Activated naive CD4-positive, alpha-beta T cell treated with anti-CD3 and anti-CD28 coated beads, Interleukin-2, amount 10 ng/mL, durations not matched to agents 7 days and 5 days (primary cell): Measurements from ENCODE around the gene HSD17B3.

ENCODE experiments used
- CTCF ChIA-PET: fragments of 350-600 bp; sonication (Branson Sonifier 250); formaldehyde crosslinking; loops from one replicate; lab custom pipeline; 2021; ENCODE audit warnings: antibody characterized with exemption; lab: Charles Lee
- DNase-seq: peaks from one replicate; pipeline ENCODE4 v3.0.0-alpha.2; 2020
- H3K27ac Mint-ChIP-seq: one replicate; pipeline ENCODE4 v1.8.0; 2021; ENCODE audit warnings: mild to moderate bottlenecking, moderate library complexity, mixed read lengths
- H3K27me3 Mint-ChIP-seq: one replicate; pipeline ENCODE4 v1.8.0; 2021; ENCODE audit warnings: mild to moderate bottlenecking, mixed read lengths
- H3K36me3 Mint-ChIP-seq: one replicate; pipeline ENCODE4 v1.8.0; 2021; ENCODE audit warnings: mixed read lengths
- H3K4me1 Mint-ChIP-seq: one replicate; pipeline ENCODE4 v1.8.0; 2021; ENCODE audit warnings: mixed read lengths
- H3K4me3 Mint-ChIP-seq: one replicate; pipeline ENCODE4 v1.8.0; 2021; ENCODE audit warnings: mild to moderate bottlenecking, moderate library complexity, mixed read lengths
- H3K9me3 Mint-ChIP-seq: one replicate; pipeline ENCODE4 v1.8.0; 2021; ENCODE audit warnings: mixed read lengths

The HSD17B3 gene

DNA sequence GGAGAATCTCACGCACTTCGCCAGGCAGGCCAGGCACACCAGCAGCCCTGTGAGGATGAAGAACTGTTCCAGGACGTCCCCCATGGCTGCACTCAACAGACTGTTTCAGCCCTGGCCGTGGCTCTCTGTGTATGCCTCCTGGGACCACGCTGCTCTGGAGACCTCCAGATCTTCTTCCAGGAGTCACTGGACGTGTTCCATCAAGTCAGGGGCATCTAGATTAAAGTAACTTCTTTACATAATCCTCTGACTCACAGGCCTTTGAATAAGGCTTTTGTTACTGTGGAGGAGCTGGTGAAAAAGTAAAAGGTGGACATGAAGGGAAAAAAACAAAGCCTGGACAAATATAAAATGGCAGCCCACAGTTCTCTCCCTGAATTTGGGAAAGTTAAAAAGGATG lies at the start of gene HSD17B3:
TSS of gene HSD17B3 (minus strand) at position 156 of the 400 bp plus-strand sequence. CDS start at position 84, 72 bp downstream.
- H3K4me1 Mint-ChIP-seq: no peaks in the 10 kb centered on the region
- H3K27me3 Mint-ChIP-seq: peaks cover 9% of the 10 kb centered on the region
- H3K36me3 Mint-ChIP-seq: no peaks in the 10 kb centered on the region
- CTCF ChIA-PET: no interaction called here
- H3K9me3 Mint-ChIP-seq: no peaks in the 10 kb centered on the region
- DNase-seq: no peak
- H3K4me3 Mint-ChIP-seq: no peak within 1 kb of the TSS
- H3K27ac Mint-ChIP-seq: no peak within 1 kb of the TSS

DNA sequence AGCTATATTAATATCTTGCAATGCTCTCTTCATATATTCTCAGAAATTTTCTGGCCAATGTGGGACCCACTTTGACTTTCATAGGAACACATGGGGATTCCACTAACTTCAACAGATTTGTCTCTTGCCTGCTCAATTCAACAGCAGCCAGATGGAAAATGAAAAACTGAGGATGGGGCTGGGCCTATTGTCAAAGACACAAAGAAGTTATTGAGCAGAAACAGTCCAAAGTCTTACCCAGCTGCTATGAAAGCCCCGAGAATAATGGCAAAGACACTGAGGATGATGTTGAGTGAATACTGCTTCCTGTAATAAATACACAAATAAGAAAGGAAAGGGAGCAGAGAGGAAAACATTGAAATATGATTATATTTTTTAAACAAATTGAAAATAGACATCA lies 48.9 kb upstream of the HSD17B3 start:
- no peak for DNase-seq
- Mint-ChIP-seq H3K4me1 (no peaks in the 10 kb centered on the region), H3K9me3 (no peaks in the 10 kb centered on the region), H3K4me3 (no peak overlapping the region), H3K27ac (no peak overlapping the region), H3K36me3 (no peaks in the 10 kb centered on the region), H3K27me3 (no peaks in the 10 kb centered on the region)
- CTCF ChIA-PET: no interaction called here

DNA sequence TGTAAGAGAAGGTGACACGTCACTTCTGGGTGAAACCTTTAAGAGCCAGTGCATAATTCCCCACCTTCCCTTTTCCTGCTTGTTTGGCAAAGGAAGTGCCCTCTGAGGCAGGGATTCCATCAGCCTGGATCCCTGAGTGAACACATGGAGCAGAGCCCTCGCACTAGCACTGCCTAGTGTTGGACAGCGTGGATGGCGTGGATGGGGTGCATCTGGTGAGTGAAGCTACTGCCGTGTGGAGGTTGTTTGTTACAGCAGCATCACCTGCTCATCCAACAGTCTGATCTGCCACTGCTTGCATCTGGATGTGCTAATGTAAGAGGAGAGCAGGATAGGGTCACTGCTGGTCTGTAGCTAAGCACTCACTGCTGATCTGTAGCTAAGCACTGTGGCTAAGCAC lies 46.3 kb upstream of the HSD17B3 start:
- no peaks in the 10 kb centered on the region for H3K4me1 Mint-ChIP-seq
- H3K4me3 Mint-ChIP-seq: no peak overlapping the region
- H3K36me3 Mint-ChIP-seq: no peaks in the 10 kb centered on the region
- H3K27me3 Mint-ChIP-seq: no peaks in the 10 kb centered on the region
- CTCF ChIA-PET: no interaction called here
- no peak for DNase-seq
- H3K9me3 Mint-ChIP-seq: no peaks in the 10 kb centered on the region
- H3K27ac Mint-ChIP-seq: no peak overlapping the region

GRCh38 chr9:96345551-96345950 lies 43.6 kb upstream of the HSD17B3 start:
- Mint-ChIP-seq H3K27ac (no peak overlapping the region), H3K27me3 (peaks cover 5% of the 10 kb centered on the region), H3K4me1 (no peaks in the 10 kb centered on the region), H3K9me3 (no peaks in the 10 kb centered on the region), H3K36me3 (no peaks in the 10 kb centered on the region), H3K4me3 (no peak overlapping the region)
- no peak for DNase-seq
- CTCF ChIA-PET: no interaction called here

DNA sequence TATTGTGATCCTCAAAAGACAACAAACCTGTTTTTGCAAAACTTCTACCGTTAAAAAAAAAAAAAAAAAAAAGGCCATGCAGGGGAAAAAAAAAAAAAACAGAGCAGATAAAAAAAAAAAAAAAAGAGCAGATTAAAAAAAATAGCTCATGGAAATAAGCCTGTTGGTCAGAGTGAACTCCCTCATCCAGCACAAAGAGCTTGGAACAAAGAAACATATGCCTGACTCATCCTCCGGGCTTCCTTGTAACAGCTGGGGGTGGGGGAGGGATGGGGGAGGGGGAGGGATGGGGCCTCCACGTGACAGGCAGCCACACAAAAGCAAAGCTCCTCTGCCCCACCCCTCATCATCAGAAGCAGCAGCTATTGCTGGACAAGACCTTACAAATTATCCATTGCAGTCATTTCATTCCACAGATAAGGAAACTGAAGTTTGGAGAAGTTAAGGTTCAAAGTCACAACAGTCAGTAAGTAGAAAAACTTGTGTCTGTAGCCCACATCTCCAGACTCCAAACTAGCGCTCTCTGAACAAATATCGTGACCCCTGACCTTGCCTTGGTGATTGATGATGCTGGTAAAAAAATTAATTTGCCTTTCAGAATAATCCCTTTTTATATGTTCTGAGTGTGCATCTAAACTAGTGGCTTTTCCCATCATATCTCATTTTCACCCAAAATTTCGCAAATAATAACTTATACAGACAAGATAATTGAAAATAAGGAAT lies 42.6 kb upstream of the HSD17B3 start:
- no peak for DNase-seq
- Mint-ChIP-seq H3K4me1 (no peaks in the 10 kb centered on the region), H3K36me3 (no peaks in the 10 kb centered on the region), H3K27ac (no peak overlapping the region), H3K4me3 (no peak overlapping the region), H3K9me3 (no peaks in the 10 kb centered on the region), H3K27me3 (peaks cover 5% of the 10 kb centered on the region)
- CTCF ChIA-PET: no interaction called here

- CTCF ChIA-PET: interaction anchor here (0.7 to 0.9 kb wide), 2 partner anchors 27 to 229 kb away, joined by 3 read pairs; no protein-coding TSS in a partner anchor
- no peaks in the 10 kb centered on the region for H3K9me3 Mint-ChIP-seq
- H3K36me3 Mint-ChIP-seq: no peaks in the 10 kb centered on the region
- no peak overlapping the region for H3K4me3 Mint-ChIP-seq
- DNase-seq: no peak
- peaks cover 5% of the 10 kb centered on the region for H3K27me3 Mint-ChIP-seq
- H3K4me1 Mint-ChIP-seq: no peaks in the 10 kb centered on the region
- no peak overlapping the region for H3K27ac Mint-ChIP-seq
These were observed 41.8 kb upstream of the HSD17B3 start for GRCh38 chr9:96343515-96344360.

- Mint-ChIP-seq H3K9me3 (no peaks in the 10 kb centered on the region), H3K4me3 (no peak overlapping the region), H3K27me3 (peaks cover 5% of the 10 kb centered on the region), H3K4me1 (no peaks in the 10 kb centered on the region), H3K27ac (no peak overlapping the region), H3K36me3 (no peaks in the 10 kb centered on the region)
- no peak for DNase-seq
- CTCF ChIA-PET: interaction anchor here (0.9 to 1.1 kb wide), 2 partner anchors 15 to 26 kb away, joined by 3 to 5 read pairs; no protein-coding TSS in a partner anchor
These were observed 40.7 kb upstream of the HSD17B3 start for GRCh38 chr9:96342571-96343245.

DNA sequence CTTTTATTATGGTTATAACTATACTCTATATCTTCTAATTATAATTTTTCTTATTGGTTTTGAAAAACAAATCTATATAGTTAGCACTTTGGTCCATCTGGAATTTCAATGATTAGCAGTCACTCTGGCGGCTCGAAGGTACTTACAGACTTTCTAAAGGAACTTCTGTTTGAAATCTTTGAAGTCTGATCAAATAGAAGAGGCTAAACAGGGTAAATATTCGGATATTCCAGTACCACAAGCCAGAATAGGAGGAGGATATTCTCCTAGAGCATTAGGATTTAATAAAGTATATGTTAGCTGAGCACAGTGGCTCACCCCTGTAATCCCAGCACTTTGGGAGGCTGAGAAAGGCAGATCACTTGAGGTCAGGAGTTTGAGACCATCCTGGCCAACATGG lies 38.7 kb upstream of the HSD17B3 start:
- no peaks in the 10 kb centered on the region for H3K36me3 Mint-ChIP-seq
- peaks cover 5% of the 10 kb centered on the region for H3K27me3 Mint-ChIP-seq
- CTCF ChIA-PET: no interaction called here

GRCh38 chr9:96338299-96338698 lies 36.3 kb upstream of the HSD17B3 start:
- Mint-ChIP-seq H3K4me3 (no peak overlapping the region), H3K9me3 (no peaks in the 10 kb centered on the region), H3K36me3 (no peaks in the 10 kb centered on the region), H3K27me3 (peaks cover 5% of the 10 kb centered on the region), H3K27ac (no peak overlapping the region), H3K4me1 (no peaks in the 10 kb centered on the region)
- CTCF ChIA-PET: interaction anchor here (1.5 kb wide), 1 partner anchor 10 kb away, joined by 5 read pairs; no protein-coding TSS in a partner anchor
- DNase-seq: no peak

More for the DNA sequence above, 38.7 kb upstream of the HSD17B3 start:
- H3K4me1 Mint-ChIP-seq: no peaks in the 10 kb centered on the region
- H3K27ac Mint-ChIP-seq: no peak overlapping the region
- no peak for DNase-seq
- H3K4me3 Mint-ChIP-seq: no peak overlapping the region
- no peaks in the 10 kb centered on the region for H3K9me3 Mint-ChIP-seq

DNA sequence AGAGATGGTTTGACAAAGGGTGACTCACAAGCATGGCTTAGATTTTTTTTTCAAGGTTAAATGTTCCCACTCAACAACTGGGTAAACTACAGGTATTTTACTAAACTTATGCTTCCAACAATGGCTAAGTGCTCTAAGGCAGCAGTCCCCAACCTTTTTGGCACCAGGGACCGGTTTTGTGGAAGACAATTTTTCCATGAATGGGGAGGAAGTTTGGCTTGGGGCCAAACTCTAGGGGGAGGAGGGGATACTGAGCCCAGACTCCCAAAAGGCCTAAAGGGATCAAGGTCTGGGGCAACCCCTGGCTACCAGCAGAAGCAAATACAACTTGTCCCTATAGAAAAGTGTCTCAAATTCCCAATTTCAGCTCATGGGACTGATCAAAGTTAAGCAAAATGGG lies 32.0 kb upstream of the HSD17B3 start:
- no peaks in the 10 kb centered on the region for H3K9me3 Mint-ChIP-seq
- no peak overlapping the region for H3K27ac Mint-ChIP-seq
- CTCF ChIA-PET: no interaction called here
- no peak overlapping the region for H3K4me3 Mint-ChIP-seq
- no peaks in the 10 kb centered on the region for H3K36me3 Mint-ChIP-seq
- no peaks in the 10 kb centered on the region for H3K27me3 Mint-ChIP-seq
- DNase-seq: no peak
- no peaks in the 10 kb centered on the region for H3K4me1 Mint-ChIP-seq

- H3K9me3 Mint-ChIP-seq: no peaks in the 10 kb centered on the region
- CTCF ChIA-PET: interaction anchor here (1.0 kb wide), 1 partner anchor 336 kb away, joined by 5 read pairs; no protein-coding TSS in a partner anchor
- DNase-seq: no peak
- H3K4me3 Mint-ChIP-seq: no peak overlapping the region
- peaks cover 4% of the 10 kb centered on the region for H3K27me3 Mint-ChIP-seq
- no peaks in the 10 kb centered on the region for H3K36me3 Mint-ChIP-seq
- H3K4me1 Mint-ChIP-seq: no peaks in the 10 kb centered on the region
- H3K27ac Mint-ChIP-seq: no peak overlapping the region
These were observed 29.4 kb upstream of the HSD17B3 start for GRCh38 chr9:96331236-96331947.

GRCh38 chr9:96327694-96328352 lies 25.8 kb upstream of the HSD17B3 start:
- H3K27me3 Mint-ChIP-seq: peaks cover 4% of the 10 kb centered on the region
- no peaks in the 10 kb centered on the region for H3K9me3 Mint-ChIP-seq
- H3K4me1 Mint-ChIP-seq: no peaks in the 10 kb centered on the region
- H3K27ac Mint-ChIP-seq: no peak overlapping the region
- no peak overlapping the region for H3K4me3 Mint-ChIP-seq
- CTCF ChIA-PET: interaction anchor here (0.7 to 4.4 kb wide), 13 partner anchors 10 to 339 kb away, joined by 3 to 26 read pairs (median 5); no protein-coding TSS in a partner anchor
- peak; percentile 58 for DNase-seq
- no peaks in the 10 kb centered on the region for H3K36me3 Mint-ChIP-seq

DNA sequence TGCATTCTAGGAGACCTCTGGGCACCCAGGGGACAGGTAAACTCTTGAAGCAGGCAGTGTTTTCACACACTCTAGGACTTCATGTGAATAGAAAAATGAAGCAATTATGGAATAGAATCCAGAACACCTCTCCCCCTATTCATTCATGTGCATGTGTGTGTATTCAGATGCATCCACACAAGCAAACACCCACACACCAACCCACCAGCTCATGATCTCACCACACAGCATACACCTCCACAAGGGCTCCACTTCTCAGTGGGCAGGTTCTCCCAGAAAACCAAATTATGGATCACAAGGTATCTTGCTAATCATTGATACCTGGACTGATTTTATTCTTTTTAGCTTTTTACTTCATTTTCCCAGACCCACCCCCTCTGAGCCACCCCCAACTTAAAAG lies 21.2 kb upstream of the HSD17B3 start:
- Mint-ChIP-seq H3K4me3 (no peak overlapping the region), H3K27ac (no peak overlapping the region), H3K27me3 (peaks cover 4% of the 10 kb centered on the region), H3K9me3 (no peaks in the 10 kb centered on the region), H3K36me3 (no peaks in the 10 kb centered on the region), H3K4me1 (no peaks in the 10 kb centered on the region)
- CTCF ChIA-PET: interaction anchor here (1.1 kb wide), 1 partner anchor 91 kb away, joined by 4 read pairs; no protein-coding TSS in a partner anchor
- DNase-seq: no peak
